ENCODE results near the gene CST5. TPM values are rescaled to one million over a fixed set of nuclear protein-coding genes. Genes with fewer than 3 reads are reported as not detected.
"Not testable (repeated sequence)": the region's sequence is repeated elsewhere in the genome, so short reads cannot be mapped to it uniquely, and the experiment has no call there.

Gene CST5
- total and polyA plus RNA-seq, 4 donors = not detected

- Histone ChIP-seq H3K4me3 (ENCODE audit: low read length in 2 of 2) (no peak overlapping the region), H3K36me3 (ENCODE audit: control insufficient read depth in 1 of 2, insufficient read depth in 2 of 2, low read length in 1 of 2) (no peaks in the 10 kb centered on the region), H3K27ac (ENCODE audit: low read depth in 1 of 2, low read length in 2 of 2) (no peak overlapping the region), H3K4me1 (ENCODE audit: control insufficient read depth in 1 of 2, insufficient read depth in 2 of 2, low read length in 2 of 2) (no peaks in the 10 kb centered on the region), H3K27me3 (ENCODE audit: control insufficient read depth in 1 of 2, insufficient read depth in 2 of 2, low read length in 1 of 2) (no peaks in the 10 kb centered on the region), H3K9me3 (ENCODE audit: control insufficient read depth, low read length) (no peaks in the 10 kb centered on the region)
- 79 to 87% methylated on average over 6 of the region's 6 CpGs for WGBS, 2 donors
- DNase-seq (no peak), ATAC-seq (ENCODE audit: low FRiP score) (no peak)
- intact Hi-C loops (cut with DNase I) = no loop called here
Measured at GRCh38 chr20:23923311-23923710, 43.8 kb upstream of the CST5 start.

- 44 to 54% methylated on average over 4 to 5 of the region's 5 CpGs for WGBS, 2 donors
- no peak for ATAC-seq (ENCODE audit: low FRiP score)
- Histone ChIP-seq H3K4me3 (ENCODE audit: low read length in 2 of 2) (no peak overlapping the region), H3K36me3 (ENCODE audit: control insufficient read depth in 1 of 2, insufficient read depth in 2 of 2, low read length in 1 of 2) (no peaks in the 10 kb centered on the region), H3K27ac (ENCODE audit: low read depth in 1 of 2, low read length in 2 of 2) (no peak overlapping the region), H3K9me3 (ENCODE audit: control insufficient read depth, low read length) (no peaks in the 10 kb centered on the region), H3K4me1 (ENCODE audit: control insufficient read depth in 1 of 2, insufficient read depth in 2 of 2, low read length in 2 of 2) (no peaks in the 10 kb centered on the region), H3K27me3 (ENCODE audit: control insufficient read depth in 1 of 2, insufficient read depth in 2 of 2, low read length in 1 of 2) (no peaks in the 10 kb centered on the region)
- intact Hi-C loops (cut with DNase I) = no loop called here
- DNase-seq = no peak
Measured at GRCh38 chr20:23920408-23921325, 41.1 kb upstream of the CST5 start.

- Histone ChIP-seq H3K27ac (ENCODE audit: low read depth in 1 of 2, low read length in 2 of 2) (no peak overlapping the region), H3K4me1 (ENCODE audit: control insufficient read depth in 1 of 2, insufficient read depth in 2 of 2, low read length in 2 of 2) (no peaks in the 10 kb centered on the region), H3K9me3 (ENCODE audit: control insufficient read depth, low read length) (peaks cover 1% of the 10 kb centered on the region), H3K36me3 (ENCODE audit: control insufficient read depth in 1 of 2, insufficient read depth in 2 of 2, low read length in 1 of 2) (no peaks in the 10 kb centered on the region), H3K4me3 (ENCODE audit: low read length in 2 of 2) (no peak overlapping the region), H3K27me3 (ENCODE audit: control insufficient read depth in 1 of 2, insufficient read depth in 2 of 2, low read length in 1 of 2) (no peaks in the 10 kb centered on the region)
- intact Hi-C loops (cut with DNase I) = no loop called here
- DNase-seq (no peak), ATAC-seq (ENCODE audit: low FRiP score) (no peak)
- WGBS, 2 donors = 72 to 76% methylated on average over 4 of the region's 4 CpGs
Measured at GRCh38 chr20:23918896-23919295, 39.3 kb upstream of the CST5 start.

GRCh38 chr20:23918101-23918862, 38.7 kb upstream of the CST5 start:
- ATAC-seq (ENCODE audit: low FRiP score) (no peak), DNase-seq (no peak)
- Histone ChIP-seq H3K4me3 (ENCODE audit: low read length in 2 of 2) (no peak overlapping the region), H3K9me3 (ENCODE audit: control insufficient read depth, low read length) (peaks cover 4% of the 10 kb centered on the region), H3K4me1 (ENCODE audit: control insufficient read depth in 1 of 2, insufficient read depth in 2 of 2, low read length in 2 of 2) (no peaks in the 10 kb centered on the region), H3K27me3 (ENCODE audit: control insufficient read depth in 1 of 2, insufficient read depth in 2 of 2, low read length in 1 of 2) (no peaks in the 10 kb centered on the region), H3K36me3 (ENCODE audit: control insufficient read depth in 1 of 2, insufficient read depth in 2 of 2, low read length in 1 of 2) (no peaks in the 10 kb centered on the region), H3K27ac (ENCODE audit: low read depth in 1 of 2, low read length in 2 of 2) (no peak overlapping the region)
- 68 to 72% methylated on average over 10 to 11 of the region's 11 CpGs for WGBS, 2 donors
- intact Hi-C loops (cut with DNase I) = no loop called here

GRCh38 chr20:23917024-23917725, 37.6 kb upstream of the CST5 start:
- no peak overlapping the region for H3K4me3 ChIP-seq (ENCODE audit: low read length in 2 of 2)
- WGBS, 2 donors = 90 to 92% methylated on average over 9 of the region's 9 CpGs
- no peaks in the 10 kb centered on the region for H3K27me3 ChIP-seq (ENCODE audit: control insufficient read depth in 1 of 2, insufficient read depth in 2 of 2, low read length in 1 of 2)
- no peak for DNase-seq
- ATAC-seq (ENCODE audit: low FRiP score) = no peak
- H3K9me3 ChIP-seq (ENCODE audit: control insufficient read depth, low read length) = peaks cover 4% of the 10 kb centered on the region
- no peak overlapping the region for H3K27ac ChIP-seq (ENCODE audit: low read depth in 1 of 2, low read length in 2 of 2)
- no peaks in the 10 kb centered on the region for H3K36me3 ChIP-seq (ENCODE audit: control insufficient read depth in 1 of 2, insufficient read depth in 2 of 2, low read length in 1 of 2)
- intact Hi-C loops (cut with DNase I) = no loop called here
- no peaks in the 10 kb centered on the region for H3K4me1 ChIP-seq (ENCODE audit: control insufficient read depth in 1 of 2, insufficient read depth in 2 of 2, low read length in 2 of 2)

- Histone ChIP-seq H3K9me3 (ENCODE audit: control insufficient read depth, low read length) (peaks cover 4% of the 10 kb centered on the region), H3K27me3 (ENCODE audit: control insufficient read depth in 1 of 2, insufficient read depth in 2 of 2, low read length in 1 of 2) (no peaks in the 10 kb centered on the region), H3K4me1 (ENCODE audit: control insufficient read depth in 1 of 2, insufficient read depth in 2 of 2, low read length in 2 of 2) (no peaks in the 10 kb centered on the region), H3K27ac (ENCODE audit: low read depth in 1 of 2, low read length in 2 of 2) (no peak overlapping the region), H3K36me3 (ENCODE audit: control insufficient read depth in 1 of 2, insufficient read depth in 2 of 2, low read length in 1 of 2) (no peaks in the 10 kb centered on the region), H3K4me3 (ENCODE audit: low read length in 2 of 2) (no peak overlapping the region)
- WGBS, 2 donors = 58 to 73% methylated on average over 1 of the region's 1 CpG
- no peak for DNase-seq
- no peak for ATAC-seq (ENCODE audit: low FRiP score)
- intact Hi-C loops (cut with DNase I) = no loop called here
Measured at GRCh38 chr20:23915844-23916243, 36.3 kb upstream of the CST5 start.

GRCh38 chr20:23914469-23914868, 34.9 kb upstream of the CST5 start:
- DNase-seq; H3K4me3 ChIP-seq (ENCODE audit: low read length in 2 of 2); H3K9me3 ChIP-seq (ENCODE audit: control insufficient read depth, low read length); H3K4me1 ChIP-seq (ENCODE audit: control insufficient read depth in 1 of 2, insufficient read depth in 2 of 2, low read length in 2 of 2); ATAC-seq (ENCODE audit: low FRiP score); H3K27me3 ChIP-seq (ENCODE audit: control insufficient read depth in 1 of 2, insufficient read depth in 2 of 2, low read length in 1 of 2); H3K27ac ChIP-seq (ENCODE audit: low read depth in 1 of 2, low read length in 2 of 2); intact Hi-C loops (cut with DNase I); H3K36me3 ChIP-seq (ENCODE audit: control insufficient read depth in 1 of 2, insufficient read depth in 2 of 2, low read length in 1 of 2): not testable (repeated sequence)
- WGBS, 2 donors = 50 to 57% methylated on average over 4 of the region's 4 CpGs

- WGBS, 2 donors = 47 to 49% methylated on average over 4 of the region's 4 CpGs
- H3K4me1 ChIP-seq (ENCODE audit: control insufficient read depth in 1 of 2, insufficient read depth in 2 of 2, low read length in 2 of 2) = no peaks in the 10 kb centered on the region
- H3K9me3 ChIP-seq (ENCODE audit: control insufficient read depth, low read length) = peaks cover 6% of the 10 kb centered on the region
- intact Hi-C loops (cut with DNase I) = no loop called here
- no peak overlapping the region for H3K27ac ChIP-seq (ENCODE audit: low read depth in 1 of 2, low read length in 2 of 2)
- no peak overlapping the region for H3K4me3 ChIP-seq (ENCODE audit: low read length in 2 of 2)
- DNase-seq = no peak
- ATAC-seq (ENCODE audit: low FRiP score) = no peak
- no peaks in the 10 kb centered on the region for H3K27me3 ChIP-seq (ENCODE audit: control insufficient read depth in 1 of 2, insufficient read depth in 2 of 2, low read length in 1 of 2)
- no peaks in the 10 kb centered on the region for H3K36me3 ChIP-seq (ENCODE audit: control insufficient read depth in 1 of 2, insufficient read depth in 2 of 2, low read length in 1 of 2)
Measured at GRCh38 chr20:23910210-23910609, 30.7 kb upstream of the CST5 start.

Measured in aorta (tissue), 5 donors.